Vagina (tissue), 2 donors: ENCODE results near the gene TTC38. TPM values are rescaled to one million over a fixed set of nuclear protein-coding genes. Genes with fewer than 3 reads are reported as not detected.

Source experiments
- DNase-seq, 2 donors: peaks; one replicate each; pipeline ENCODE4 v3.0.0-alpha.2; 2017; ENCODE audit errors: extremely low spot score in 2 of 2
- H3K27ac ChIP-seq: fragments of 200-600 bp; sonication (generic); one replicate; pipeline ENCODE4 v1.5.1; 2019
- H3K27me3 ChIP-seq: fragments of 200-600 bp; sonication (generic); one replicate; pipeline ENCODE4 v1.5.1; 2019
- H3K36me3 ChIP-seq, 2 donors: fragments of 200-600 bp; sonication (generic); one replicate each; pipeline ENCODE4 v1.5.1; 2017 to 2019
- H3K4me1 ChIP-seq: fragments of 200-600 bp; sonication (generic); one replicate; pipeline ENCODE4 v1.5.1; 2019
- H3K4me3 ChIP-seq, 2 donors: fragments of 200-600 bp; sonication (generic); 1 replicate in 1 of 2; 2 replicates in 1 of 2; pipeline ENCODE4 v1.5.1; 2016 to 2019
- H3K9me3 ChIP-seq: fragments of 200-600 bp; sonication (generic); one replicate; pipeline ENCODE4 v1.5.1; 2019
- CTCF ChIP-seq, 3 experiments: fragments of 450-650 bp in 2 of 3; fragments of 200-600 bp in 1 of 3; sonication (generic) in 1 of 3; IDR thresholded peaks; one replicate each; pipeline ENCODE4 v1.5.1; 2017 to 2019; ENCODE audit warnings: antibody characterized with exemption in 3 of 3, mild to moderate bottlenecking in 2 of 3, moderate library complexity in 2 of 3
- POLR2A ChIP-seq, 2 donors: fragments of 450-650 bp; IDR thresholded peaks; one replicate each; pipeline ENCODE4 v1.6.1; 2017; ENCODE audit warnings: antibody characterized with exemption in 2 of 2, mild to moderate bottlenecking in 2 of 2, moderate library complexity in 2 of 2
- POLR2AphosphoS5 ChIP-seq, 2 donors: sonication (generic); formaldehyde crosslinking; IDR thresholded peaks; one replicate each; pipeline ENCODE4 v1.9.0; 2017; ENCODE audit warnings: antibody characterized with exemption in 2 of 2, mild to moderate bottlenecking in 2 of 2, low read depth in 1 of 2; ENCODE audit not compliant: insufficient read depth in 1 of 2
- intact Hi-C: fragments of 100-400 bp; cut with DNase I; formaldehyde crosslinking; loops from one replicate; pipeline ENCODE4 v1.15.1; 2023
- total RNA-seq: library from RNA; depleted of rRNA; stranded (reverse); fragments of >200 nt; gene quantifications from one replicate; pipeline ENCODE4 v1.2.3, GENCODE V29; 2016

Gene TTC38
- total RNA-seq, 1 donor from 2014 or later: 58.7 TPM

- no peak for TF ChIP-seq CTCF (IDR thresholded peaks at IDR 0.05)
- TF ChIP-seq POLR2AphosphoS5 (IDR thresholded peaks at IDR 0.05; ENCODE audit: insufficient read depth in 1 of 2, low read depth in 1 of 2): peak in 1 of 2 donors; percentile 35
- TF ChIP-seq POLR2A (IDR thresholded peaks at IDR 0.05): no peak
- intact Hi-C loops: no loop called here
- no peak overlapping the region for H3K4me3 ChIP-seq
- H3K9me3 ChIP-seq: no peaks in the 10 kb centered on the region
- peaks cover 0 to 50% of the 10 kb centered on the region in 2 donors for H3K36me3 ChIP-seq
- no peaks in the 10 kb centered on the region for H3K4me1 ChIP-seq
- peak overlapping the region; percentile 9 for H3K27ac ChIP-seq
- no peak for DNase-seq
- no peaks in the 10 kb centered on the region for H3K27me3 ChIP-seq
Measured at GRCh38 chr22:46287873-46288751, 20.3 kb downstream of the TTC38 start.

- Histone ChIP-seq H3K27me3 (no peaks in the 10 kb centered on the region), H3K9me3 (no peaks in the 10 kb centered on the region), H3K27ac (no peak overlapping the region), H3K4me3 (no peak overlapping the region), H3K36me3 (peaks cover 0 to 49% of the 10 kb centered on the region in 2 donors), H3K4me1 (no peaks in the 10 kb centered on the region)
- DNase-seq: no peak
- TF ChIP-seq POLR2AphosphoS5 (IDR thresholded peaks at IDR 0.05; ENCODE audit: insufficient read depth in 1 of 2, low read depth in 1 of 2) (no peak), CTCF (IDR thresholded peaks at IDR 0.05) (no peak)
- intact Hi-C loops: no loop called here
Measured at GRCh38 chr22:46288846-46289243, 21.0 kb downstream of the TTC38 start.

- TF ChIP-seq POLR2AphosphoS5 (IDR thresholded peaks at IDR 0.05; ENCODE audit: insufficient read depth in 1 of 2, low read depth in 1 of 2) (no peak), CTCF (IDR thresholded peaks at IDR 0.05) (no peak), POLR2A (IDR thresholded peaks at IDR 0.05) (no peak)
- H3K9me3 ChIP-seq: no peaks in the 10 kb centered on the region
- peaks cover 0 to 44% of the 10 kb centered on the region in 2 donors for H3K36me3 ChIP-seq
- no peaks in the 10 kb centered on the region for H3K27me3 ChIP-seq
- H3K4me1 ChIP-seq: no peaks in the 10 kb centered on the region
- intact Hi-C loops: no loop called here
- H3K27ac ChIP-seq: no peak overlapping the region
- no peak overlapping the region for H3K4me3 ChIP-seq
- DNase-seq: no peak
Measured at GRCh38 chr22:46289244-46289891, 21.6 kb downstream of the TTC38 start.

- Histone ChIP-seq H3K9me3 (no peaks in the 10 kb centered on the region), H3K27me3 (no peaks in the 10 kb centered on the region), H3K4me1 (no peaks in the 10 kb centered on the region), H3K4me3 (no peak overlapping the region), H3K27ac (no peak overlapping the region), H3K36me3 (peaks cover 0 to 35% of the 10 kb centered on the region in 2 donors)
- DNase-seq: no peak
- intact Hi-C loops: loop anchor here (10.0 kb wide), 1 partner anchor 295 kb away; no protein-coding TSS in a partner anchor
- no peak for TF ChIP-seq POLR2AphosphoS5 (IDR thresholded peaks at IDR 0.05; ENCODE audit: insufficient read depth in 1 of 2, low read depth in 1 of 2)
- TF ChIP-seq POLR2A (IDR thresholded peaks at IDR 0.05): no peak
- no peak for TF ChIP-seq CTCF (IDR thresholded peaks at IDR 0.05)
Measured at GRCh38 chr22:46290121-46290842, 22.5 kb downstream of the TTC38 start.
